ENCODE results near the gene NISCH.

The NISCH gene

DNA sequence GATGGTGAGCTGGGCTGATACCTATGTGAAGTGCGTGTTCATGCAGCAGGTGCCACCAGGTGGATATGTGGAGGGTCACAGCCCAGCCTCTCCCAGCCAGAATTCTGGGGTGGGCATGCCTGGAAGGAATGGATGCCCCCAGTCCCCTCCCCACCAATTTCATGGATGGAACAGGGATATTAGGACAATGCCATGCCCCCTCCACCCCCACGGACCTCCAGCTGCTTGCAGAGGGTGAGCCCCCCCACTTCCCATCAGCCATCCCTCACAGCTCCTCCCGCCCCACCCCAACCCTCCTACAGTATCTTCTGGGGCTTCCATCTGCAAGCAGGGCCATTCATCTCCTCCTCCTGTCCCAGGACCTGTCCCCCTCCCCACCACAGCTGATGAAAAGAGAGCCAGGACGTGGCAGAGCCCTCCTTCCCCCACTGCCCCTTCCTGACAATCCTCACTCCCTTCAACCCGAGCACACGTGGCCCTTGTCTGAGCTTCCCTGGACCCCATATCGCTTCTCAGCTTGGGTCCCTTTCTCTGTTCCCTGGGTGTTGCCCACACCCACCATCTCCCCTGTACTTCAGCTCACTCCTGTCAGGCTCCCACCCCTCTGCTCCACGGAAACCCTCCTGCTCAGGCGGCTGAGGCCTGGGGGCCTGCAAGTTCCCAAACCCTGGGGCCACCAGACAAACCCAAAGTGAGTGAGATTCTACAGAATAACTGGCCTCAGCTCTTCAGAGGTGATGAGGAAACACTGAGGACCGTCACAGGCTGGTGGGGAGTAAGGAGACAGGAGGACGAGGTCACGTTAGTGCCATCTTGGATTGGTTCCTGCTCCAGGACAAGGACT is 7.7 kb upstream of the NISCH start:
- no peak for DNase-seq (ENCODE audit: low read depth in 3 of 3)

GRCh38 chr3:52450489-52451236 is 4.7 kb upstream of the NISCH start:
- no peak for DNase-seq (ENCODE audit: low read depth in 3 of 3)

DNA sequence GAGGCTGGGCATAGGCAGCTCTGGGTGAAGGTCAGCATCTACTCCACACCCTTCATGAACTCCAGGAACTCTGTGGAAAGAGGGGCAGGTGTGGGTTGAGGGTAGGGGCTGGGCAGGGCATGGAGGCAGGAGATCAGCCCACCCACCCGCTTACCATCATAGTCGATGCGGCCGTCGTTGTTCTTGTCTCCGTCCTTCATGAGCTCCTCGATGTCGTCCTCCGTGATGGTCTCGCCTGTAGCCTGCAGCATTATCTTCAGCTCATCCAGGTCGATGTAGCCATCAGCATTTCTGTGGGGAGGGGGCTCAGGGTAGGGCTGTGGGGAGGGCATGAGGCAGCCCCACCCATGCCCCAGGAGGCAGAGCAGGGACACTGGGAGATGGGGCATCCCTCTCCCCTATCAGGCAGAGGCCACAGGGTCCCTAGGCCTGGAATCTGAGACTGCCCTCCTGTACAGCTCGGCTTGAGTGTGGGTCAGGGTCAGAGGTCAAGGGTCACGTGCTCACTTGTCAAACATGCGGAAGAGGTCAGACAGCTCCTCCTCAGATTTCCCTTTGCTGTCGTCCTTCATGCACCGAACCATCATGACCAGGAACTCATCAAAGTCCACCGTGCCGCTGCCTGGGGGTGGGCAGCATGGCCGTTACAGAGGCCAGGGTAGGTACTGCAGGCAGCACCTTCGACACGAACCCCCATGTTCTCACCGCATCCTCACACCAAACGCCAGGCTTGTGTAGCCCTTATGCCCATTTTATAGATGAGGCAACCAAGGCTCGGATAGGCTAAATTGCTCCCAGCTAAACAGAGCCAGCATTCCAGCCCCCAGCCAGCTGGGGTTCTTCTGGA is 3.9 kb upstream of the NISCH start:
- DNase-seq (ENCODE audit: low read depth in 3 of 3) = no peak

DNA sequence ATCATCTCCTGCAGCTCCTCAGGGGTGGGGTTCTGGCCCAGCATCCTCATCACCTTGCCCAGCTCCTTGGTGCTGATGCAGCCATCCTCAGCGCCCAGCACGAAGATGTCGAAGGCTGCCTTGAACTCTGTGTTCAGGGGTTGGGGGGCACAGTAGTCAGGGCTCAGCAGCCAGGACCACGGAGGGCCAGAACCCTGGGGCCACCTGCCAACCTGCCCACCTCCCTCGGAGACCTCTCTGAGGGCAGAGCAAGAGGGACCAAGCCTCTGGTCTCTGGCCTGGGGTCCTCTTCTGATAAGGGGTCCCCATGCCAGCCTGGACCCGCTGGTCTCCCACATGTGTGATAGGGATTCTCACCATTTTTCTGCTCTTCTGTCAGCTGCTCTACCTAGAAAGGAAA is 3.3 kb upstream of the NISCH start:
- no peak for DNase-seq (ENCODE audit: low read depth in 3 of 3)

DNA sequence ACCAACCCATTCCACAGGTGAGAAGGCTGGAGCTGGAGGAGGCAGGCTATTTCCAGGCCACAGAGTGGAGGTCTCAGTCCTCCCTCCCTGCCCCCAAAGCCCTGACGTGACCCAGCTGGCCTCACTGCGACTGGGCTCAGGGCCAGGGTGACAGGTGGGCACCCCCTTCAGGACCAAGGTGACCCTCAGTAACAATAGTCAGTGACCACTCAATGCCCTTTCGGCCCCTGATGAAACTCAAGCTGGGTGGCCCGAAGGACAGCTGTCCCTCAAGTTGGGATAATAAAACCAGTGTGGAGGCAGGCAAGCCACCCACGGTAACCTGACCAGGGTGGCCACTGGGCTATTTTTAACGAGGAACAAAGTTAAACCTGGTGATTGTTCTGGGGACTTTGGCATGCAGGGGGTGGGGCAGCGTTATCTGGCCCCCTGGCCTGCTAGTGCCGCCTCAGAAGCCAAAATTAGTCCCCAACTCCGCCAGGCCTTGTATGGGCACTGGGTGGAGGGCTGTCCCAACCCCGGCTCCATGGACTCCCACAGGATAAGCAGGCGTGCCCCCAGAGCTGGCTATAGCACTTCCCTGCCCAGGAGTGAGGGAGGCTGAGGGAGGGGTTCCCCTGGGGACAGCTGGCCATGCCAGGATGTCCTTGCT is 2.7 kb upstream of the NISCH start:
- DNase-seq (ENCODE audit: low read depth in 3 of 3) = no peak

DNA sequence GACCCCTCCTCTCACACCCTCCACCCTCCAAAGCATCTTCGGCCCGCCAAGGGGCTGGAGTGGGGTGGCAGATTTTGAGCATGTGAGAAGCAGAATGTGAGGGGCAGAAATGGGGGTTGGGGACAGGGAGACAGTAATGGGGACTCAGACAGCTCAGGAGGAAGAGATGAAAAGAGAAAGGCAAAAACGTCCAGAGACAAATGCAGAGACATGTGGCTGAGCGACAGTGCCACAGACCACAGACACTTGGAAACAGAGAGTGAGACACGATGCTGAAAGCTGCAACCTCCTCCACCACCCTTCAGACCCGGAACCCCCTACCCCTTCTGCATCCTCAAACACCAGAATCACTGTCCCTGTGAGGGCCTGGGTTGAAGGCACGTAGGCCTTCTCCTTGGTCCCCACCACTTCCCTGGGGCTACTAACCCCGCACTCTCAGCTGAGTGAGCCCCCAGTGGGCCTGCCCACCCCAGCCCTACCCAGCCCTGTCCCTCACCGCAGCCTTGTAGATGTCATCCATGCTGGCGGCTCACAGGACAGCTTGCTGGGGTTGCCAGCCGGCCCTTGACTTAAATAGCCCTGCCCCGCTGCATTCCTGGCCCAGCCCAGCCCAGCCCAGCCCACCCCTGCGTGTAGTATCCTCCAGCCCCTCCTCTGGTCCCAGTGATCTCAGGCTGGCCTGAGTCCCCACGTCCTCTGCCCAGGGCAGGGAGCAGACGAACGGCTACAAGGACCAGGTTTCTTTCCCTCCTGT is 1.7 kb upstream of the NISCH start, which contains the start of gene TNNC1:
TSS of gene TNNC1 (minus strand) at position 546 of the 754 bp plus-strand sequence. CDS start at position 520, 26 bp downstream.
- no peak for DNase-seq (ENCODE audit: low read depth in 3 of 3)

DNA sequence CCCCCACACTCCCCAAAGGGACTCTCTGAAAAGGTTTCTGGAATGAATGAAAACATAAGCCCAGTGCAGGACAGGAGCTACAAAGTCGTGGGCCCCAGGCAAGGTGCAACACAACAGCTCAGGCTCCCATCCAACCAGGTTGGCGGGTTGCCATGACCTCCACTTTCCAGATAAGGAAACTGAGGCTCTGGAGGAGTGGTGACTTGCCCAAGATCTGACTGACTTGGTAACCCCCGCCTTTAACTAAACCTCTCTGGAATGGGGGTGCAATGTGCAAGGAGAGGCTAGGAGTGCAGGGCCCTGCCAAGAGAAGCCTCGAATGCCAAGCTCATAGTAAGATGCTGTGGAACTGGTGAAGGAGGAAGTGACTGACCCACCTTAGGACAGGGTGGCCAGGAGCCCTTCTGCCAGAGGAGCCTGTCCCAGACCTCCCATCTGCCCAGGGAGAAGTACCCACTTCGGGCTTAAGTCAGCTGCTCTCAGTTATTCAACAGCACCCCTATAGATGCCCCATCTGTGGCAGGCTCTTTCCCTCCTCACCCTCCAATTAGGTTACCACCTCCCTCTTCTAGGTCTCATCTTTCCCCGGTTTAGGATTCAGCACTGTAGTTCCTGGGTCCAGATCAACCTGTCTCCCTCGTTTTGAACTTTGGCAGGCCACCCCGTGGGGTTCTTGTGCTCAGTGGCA is 1.0 kb upstream of the NISCH start:
- no peak for DNase-seq (ENCODE audit: low read depth in 3 of 3)

GRCh38 chr3:52454938-52455282 is 494 bp upstream of the NISCH start:
- no peak for DNase-seq (ENCODE audit: low read depth in 3 of 3)

DNA sequence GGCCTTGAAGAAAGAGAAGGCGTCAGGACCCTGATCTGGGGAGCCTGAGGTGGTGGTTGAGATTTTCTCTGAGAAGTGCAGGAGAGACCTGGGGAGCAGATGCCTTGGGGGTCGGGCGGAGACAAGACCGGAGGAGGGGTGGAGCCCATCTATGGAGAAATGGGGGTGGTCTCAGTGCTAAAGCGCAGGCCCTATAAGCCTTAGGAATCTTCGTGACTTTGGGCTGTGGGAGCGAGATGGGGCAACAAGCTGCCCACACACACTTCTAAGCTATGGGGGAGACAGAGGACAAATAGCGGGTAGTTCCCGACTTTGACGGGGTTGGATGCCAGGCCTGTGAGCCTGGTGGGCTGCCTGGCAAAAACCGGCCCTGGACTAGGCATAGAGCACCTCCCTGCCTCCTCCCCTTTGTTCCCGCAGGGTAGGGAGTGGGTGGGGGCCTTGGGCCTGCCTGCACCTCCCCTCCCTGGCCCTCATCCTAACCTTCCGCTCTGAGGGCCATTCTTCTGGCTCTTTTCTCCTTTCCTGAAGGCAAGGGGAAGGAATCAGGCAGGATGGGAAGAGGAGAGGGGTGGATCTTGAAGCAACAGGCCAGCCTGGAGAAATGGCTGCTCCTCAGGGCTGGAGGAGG is 880 bp downstream of the NISCH start:
- no peak for DNase-seq (ENCODE audit: low read depth in 3 of 3)

DNA sequence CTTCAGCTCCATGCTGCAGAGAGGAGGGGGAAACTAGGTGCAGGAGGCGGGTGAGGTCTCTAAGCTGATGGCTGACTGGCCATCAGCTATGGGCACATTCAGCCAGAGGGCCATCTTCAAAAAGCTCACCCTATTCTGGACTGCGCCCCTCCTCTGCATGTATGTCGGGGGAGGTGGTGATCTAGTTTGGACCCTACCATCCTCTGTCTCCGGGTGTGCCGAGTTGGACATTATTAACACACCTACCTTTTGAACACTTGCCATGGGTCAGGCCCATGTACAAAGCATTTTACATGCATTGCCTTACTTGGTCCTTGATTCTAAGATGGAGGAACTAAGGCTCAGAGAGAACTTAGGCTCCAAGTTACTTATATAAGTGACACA is 1.4 kb downstream of the NISCH start:
- no peak for DNase-seq (ENCODE audit: low read depth in 3 of 3)

GRCh38 chr3:52458031-52458760 is 2.8 kb downstream of the NISCH start:
- DNase-seq (ENCODE audit: low read depth in 3 of 3) = no peak

DNA sequence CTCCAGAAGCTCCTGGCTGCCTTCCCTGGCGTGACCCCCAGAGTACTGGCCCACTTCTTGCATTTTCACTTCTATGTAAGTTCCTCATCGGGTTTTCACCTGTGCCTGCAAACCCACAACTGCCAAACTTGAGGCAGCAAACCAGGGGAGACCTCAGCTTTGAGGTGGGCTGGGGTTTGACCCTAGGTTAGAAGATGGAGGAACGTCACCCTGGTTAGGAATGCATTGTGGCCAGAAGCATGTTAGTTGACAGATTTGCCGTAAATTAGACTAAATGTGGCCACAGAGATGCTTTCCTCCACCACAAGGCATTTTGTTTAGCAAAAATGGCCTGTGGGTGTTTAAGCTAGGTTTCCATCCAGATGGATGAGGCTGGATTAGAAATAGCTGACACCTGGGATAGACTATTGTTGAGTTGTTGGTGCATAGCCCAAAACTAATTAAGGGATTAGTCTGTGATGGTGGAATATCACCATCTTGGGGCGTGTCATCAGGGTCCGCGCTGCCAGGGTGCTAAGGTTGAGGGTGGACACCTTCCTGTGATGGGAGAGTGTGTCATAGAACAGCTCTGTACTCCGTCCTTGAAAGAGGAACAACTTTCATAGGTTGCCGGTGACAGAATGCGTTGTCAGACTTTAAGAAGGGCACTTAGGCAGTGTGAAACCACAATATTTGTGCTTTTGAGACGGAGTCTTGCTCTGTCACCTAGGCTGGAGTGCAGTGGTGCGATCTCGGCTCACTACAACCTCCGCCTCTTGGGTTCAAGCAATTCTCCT is 3.6 kb downstream of the NISCH start:
- no peak for DNase-seq (ENCODE audit: low read depth in 3 of 3)

DNA sequence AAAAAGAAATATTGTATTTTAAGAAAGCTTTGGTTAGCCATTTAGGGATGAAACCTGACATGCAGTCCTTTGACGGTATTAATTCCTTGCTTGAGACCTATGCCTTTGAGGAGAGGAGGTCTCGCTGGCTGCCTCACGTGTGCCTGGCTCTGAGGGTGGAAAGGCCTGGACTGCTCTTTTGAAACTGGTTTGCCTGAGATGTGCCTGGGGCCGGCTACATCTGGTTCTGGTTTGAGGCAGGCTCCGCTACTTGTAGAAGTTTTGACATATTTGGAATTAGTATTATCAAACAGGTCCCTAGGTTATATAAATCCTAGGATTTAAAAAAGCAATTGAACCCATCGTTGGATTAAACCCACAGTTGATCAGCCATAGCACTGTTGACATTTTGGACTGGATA is 6.5 kb downstream of the NISCH start:
- no peak for DNase-seq (ENCODE audit: low read depth in 3 of 3)

DNA sequence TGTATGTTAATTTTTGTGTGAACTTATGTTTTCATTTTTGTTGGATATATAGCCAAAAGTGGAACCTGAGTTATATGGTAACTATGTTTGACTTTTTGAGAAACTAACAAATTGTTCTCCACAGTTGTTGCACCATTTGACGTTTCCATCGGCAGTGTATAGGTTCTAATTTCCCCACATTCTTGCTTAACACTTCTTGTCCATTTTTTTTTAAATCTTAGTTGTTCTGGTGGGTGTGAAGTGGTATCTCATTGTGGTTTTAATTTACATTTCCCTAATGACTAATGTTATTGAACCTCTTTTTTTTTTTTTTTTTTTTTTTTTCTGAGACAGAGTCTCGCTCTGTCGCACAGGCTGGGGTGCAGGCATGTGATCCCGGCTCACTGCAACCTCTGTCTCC is 8.0 kb downstream of the NISCH start:
- no peak for DNase-seq (ENCODE audit: low read depth in 3 of 3)

DNA sequence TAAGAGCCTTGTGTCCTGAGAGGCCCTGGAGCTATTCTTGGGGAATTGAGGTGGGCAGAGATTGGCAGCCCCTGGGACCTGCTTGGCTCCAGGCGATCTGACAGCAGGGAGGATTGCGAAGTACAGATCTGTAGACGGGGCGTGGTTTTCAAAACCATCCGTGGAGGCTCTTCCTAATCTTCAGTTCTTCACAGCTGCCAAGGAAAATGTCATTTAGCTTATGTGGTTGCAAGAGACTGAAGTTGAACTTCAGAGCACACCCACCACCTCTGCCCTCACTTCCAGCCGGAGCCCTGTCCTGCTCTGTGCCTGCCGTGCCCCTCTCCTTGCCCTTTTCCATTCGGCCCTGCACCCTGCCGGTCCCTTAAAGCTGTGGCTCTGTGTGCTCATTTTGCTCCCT is 12.9 kb downstream of the NISCH start:
- no peak for DNase-seq (ENCODE audit: low read depth in 3 of 3)

DNA sequence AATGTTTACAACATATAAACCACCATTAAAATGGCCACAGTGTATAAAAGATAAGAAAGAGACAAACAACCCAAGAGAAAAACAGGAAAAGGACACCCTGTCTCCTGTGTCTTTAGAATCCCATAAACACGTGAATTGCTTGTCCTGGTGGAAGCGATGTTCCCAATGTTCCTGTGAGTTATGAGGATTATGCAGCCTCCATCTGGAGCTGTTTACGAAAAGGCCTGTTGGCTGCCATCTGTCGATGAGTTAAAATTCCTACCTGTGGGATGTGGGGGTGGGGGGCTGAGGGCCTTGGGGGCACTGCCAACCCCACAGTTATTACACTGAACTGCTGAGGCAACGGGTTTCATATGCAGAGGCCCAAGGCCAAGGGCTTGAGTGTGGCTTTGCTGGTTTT is 13.6 kb downstream of the NISCH start:
- no peak for DNase-seq (ENCODE audit: low read depth in 3 of 3)

GRCh38 chr3:52470920-52471319 is 15.5 kb downstream of the NISCH start:
- no peak for DNase-seq (ENCODE audit: low read depth in 3 of 3)

All from stimulated activated CD4-positive, alpha-beta T cell treated with anti-CD3 and anti-CD28 coated beads, TNF-alpha, amount 100 ng/mL, for 24 hours (primary cell).